ENCODE data around the gene ANKRD55. TPM values are rescaled to one million over a fixed set of nuclear protein-coding genes. Genes with fewer than 3 reads are reported as not detected.
A peak's percentile ranks its signal among the peaks of the same experiment; 100 is the strongest.

The ANKRD55 gene
- total RNA-seq, 2 experiments from 2014 or later, result 9.7 to 10.2 TPM

GRCh38 chr5:56077796-56078233 lies 155.3 kb downstream of the ANKRD55 start:
- Histone ChIP-seq H3K36me3 (ENCODE audit: insufficient read depth, low read length) (no peaks in the 10 kb centered on the region), H3K4me3 (ENCODE audit: low read length) (no peak overlapping the region), H3K4me1 (ENCODE audit: insufficient read depth, low read length) (peaks cover 48% of the 10 kb centered on the region), H3K27ac (ENCODE audit: low read depth in 1 of 2, low read length in 2 of 2) (no peak overlapping the region), H3K27me3 (ENCODE audit: control insufficient read depth in 1 of 2, insufficient read depth in 2 of 2, low read length in 2 of 2) (no peaks in the 10 kb centered on the region), H3K9me3 (ENCODE audit: control insufficient read depth in 1 of 2, insufficient read depth in 1 of 2, low read length in 2 of 2) (no peaks in the 10 kb centered on the region)
- Mint-ChIP-seq H3K36me3 (ENCODE audit: low read depth) (peaks cover 4% of the 10 kb centered on the region), H3K27me3 (no peaks in the 10 kb centered on the region), H3K9me3 (peaks cover 4% of the 10 kb centered on the region), H3K4me3 (no peak overlapping the region), H3K4me1 (ENCODE audit: low read depth) (peaks cover 63% of the 10 kb centered on the region), H3K27ac (no peak overlapping the region)
- ChIA-PET POLR2A (no interaction called here), CTCF (no interaction called here)
- ATAC-seq (ENCODE audit: poor library complexity) (no peak), DNase-seq (no peak)
- intact Hi-C loops (cut with DNase I, micrococcal nuclease), result no loop called here
- TF ChIP-seq CTCF (IDR thresholded peaks at IDR 0.05), result no peak

- peaks cover 2% of the 10 kb centered on the region for H3K9me3 Mint-ChIP-seq
- no peak for TF ChIP-seq CTCF (IDR thresholded peaks at IDR 0.05)
- no peak for DNase-seq
- H3K4me3 Mint-ChIP-seq, result no peak overlapping the region
- no peak for ATAC-seq (ENCODE audit: poor library complexity)
- Histone ChIP-seq H3K9me3 (ENCODE audit: control insufficient read depth in 1 of 2, insufficient read depth in 1 of 2, low read length in 2 of 2) (peaks cover 0 to 4% of the 10 kb centered on the region in 2 experiments), H3K36me3 (ENCODE audit: insufficient read depth, low read length) (no peaks in the 10 kb centered on the region), H3K4me1 (ENCODE audit: insufficient read depth, low read length) (peaks cover 46% of the 10 kb centered on the region), H3K4me3 (ENCODE audit: low read length) (no peak overlapping the region), H3K27ac (ENCODE audit: low read depth in 1 of 2, low read length in 2 of 2) (no peak overlapping the region), H3K27me3 (ENCODE audit: control insufficient read depth in 1 of 2, insufficient read depth in 2 of 2, low read length in 2 of 2) (no peaks in the 10 kb centered on the region)
- H3K27me3 Mint-ChIP-seq, result no peaks in the 10 kb centered on the region
- peaks cover 8% of the 10 kb centered on the region for H3K36me3 Mint-ChIP-seq (ENCODE audit: low read depth)
- ChIA-PET CTCF (no interaction called here), POLR2A (no interaction called here)
- peaks cover 67% of the 10 kb centered on the region for H3K4me1 Mint-ChIP-seq (ENCODE audit: low read depth)
- no peak overlapping the region for H3K27ac Mint-ChIP-seq
- intact Hi-C loops (cut with DNase I, micrococcal nuclease), result no loop called here
Measured at GRCh38 chr5:56076486-56076885, 156.6 kb downstream of the ANKRD55 start.

GRCh38 chr5:56075361-56075760 lies 157.8 kb downstream of the ANKRD55 start:
- no peaks in the 10 kb centered on the region for H3K36me3 ChIP-seq (ENCODE audit: insufficient read depth, low read length)
- Mint-ChIP-seq H3K9me3 (peaks cover 2% of the 10 kb centered on the region), H3K4me3 (no peak overlapping the region), H3K27ac (peak overlapping the region; percentile 78), H3K4me1 (ENCODE audit: low read depth) (peaks cover 68% of the 10 kb centered on the region), H3K36me3 (ENCODE audit: low read depth) (peaks cover 4% of the 10 kb centered on the region), H3K27me3 (no peaks in the 10 kb centered on the region)
- DNase-seq (no peak), ATAC-seq (ENCODE audit: poor library complexity) (no peak)
- H3K9me3 ChIP-seq (ENCODE audit: control insufficient read depth in 1 of 2, insufficient read depth in 1 of 2, low read length in 2 of 2), result peaks cover 0 to 4% of the 10 kb centered on the region in 2 experiments
- peaks cover 43% of the 10 kb centered on the region for H3K4me1 ChIP-seq (ENCODE audit: insufficient read depth, low read length)
- H3K27me3 ChIP-seq (ENCODE audit: control insufficient read depth in 1 of 2, insufficient read depth in 2 of 2, low read length in 2 of 2), result no peaks in the 10 kb centered on the region
- POLR2A ChIA-PET, result interaction anchor here (1.3 kb wide), 1 partner anchor 10 kb away, joined by 3 read pairs; no protein-coding TSS in a partner anchor
- no peak overlapping the region for H3K27ac ChIP-seq (ENCODE audit: low read depth in 1 of 2, low read length in 2 of 2)
- no peak for TF ChIP-seq CTCF (IDR thresholded peaks at IDR 0.05)
- CTCF ChIA-PET, result no interaction called here
- H3K4me3 ChIP-seq (ENCODE audit: low read length), result no peak overlapping the region
- intact Hi-C loops (cut with DNase I, micrococcal nuclease), result no loop called here
